Breast epithelium (tissue), 3 donors: Measurements from ENCODE around the gene BORCS5.

Source experiments
- POLR2A ChIP-seq: fragments of 450-650 bp; IDR thresholded peaks from one replicate; pipeline ENCODE4 v1.6.1; 2016; ENCODE audit warnings: antibody characterized with exemption, mild to moderate bottlenecking, moderate library complexity
- TF ChIP-seq, protein P1 (sequence below), 3 donors: fragments of 450-650 bp; IDR thresholded peaks; one replicate each; pipeline ENCODE4 v1.5.1; 2016 to 2017; ENCODE audit warnings: antibody characterized with exemption in 3 of 3, mild to moderate bottlenecking in 3 of 3, moderate library complexity in 3 of 3

DNA sequence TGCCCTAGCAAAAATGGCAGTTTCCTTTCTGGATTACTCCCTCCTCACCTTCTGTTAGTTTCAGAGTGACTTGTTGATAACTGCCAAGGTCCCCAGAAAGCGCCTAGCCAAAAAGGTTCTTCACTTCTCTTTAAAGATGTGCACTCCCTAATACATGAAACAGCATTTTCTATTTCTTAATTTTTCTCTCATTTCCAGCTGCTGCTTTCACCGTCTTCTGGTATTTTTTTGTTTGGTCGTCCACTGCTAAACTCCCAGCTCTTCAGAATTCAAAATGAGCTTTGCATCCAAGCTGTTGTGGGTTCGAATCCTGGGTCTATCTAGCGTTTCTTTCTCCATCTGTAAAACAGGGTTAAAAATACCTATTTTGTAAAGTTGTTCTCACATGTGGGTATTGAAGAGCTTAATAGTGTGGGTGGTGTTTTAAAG lies 397 bp upstream of the BORCS5 start:
- TF ChIP-seq POLR2A = no peak
- TF ChIP-seq, protein P1, sequence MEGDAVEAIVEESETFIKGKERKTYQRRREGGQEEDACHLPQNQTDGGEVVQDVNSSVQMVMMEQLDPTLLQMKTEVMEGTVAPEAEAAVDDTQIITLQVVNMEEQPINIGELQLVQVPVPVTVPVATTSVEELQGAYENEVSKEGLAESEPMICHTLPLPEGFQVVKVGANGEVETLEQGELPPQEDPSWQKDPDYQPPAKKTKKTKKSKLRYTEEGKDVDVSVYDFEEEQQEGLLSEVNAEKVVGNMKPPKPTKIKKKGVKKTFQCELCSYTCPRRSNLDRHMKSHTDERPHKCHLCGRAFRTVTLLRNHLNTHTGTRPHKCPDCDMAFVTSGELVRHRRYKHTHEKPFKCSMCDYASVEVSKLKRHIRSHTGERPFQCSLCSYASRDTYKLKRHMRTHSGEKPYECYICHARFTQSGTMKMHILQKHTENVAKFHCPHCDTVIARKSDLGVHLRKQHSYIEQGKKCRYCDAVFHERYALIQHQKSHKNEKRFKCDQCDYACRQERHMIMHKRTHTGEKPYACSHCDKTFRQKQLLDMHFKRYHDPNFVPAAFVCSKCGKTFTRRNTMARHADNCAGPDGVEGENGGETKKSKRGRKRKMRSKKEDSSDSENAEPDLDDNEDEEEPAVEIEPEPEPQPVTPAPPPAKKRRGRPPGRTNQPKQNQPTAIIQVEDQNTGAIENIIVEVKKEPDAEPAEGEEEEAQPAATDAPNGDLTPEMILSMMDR (IDR thresholded peaks at IDR 0.05) = no peak
